Transverse colon (tissue), 4 donors: ENCODE data around the gene ARHGAP44. TPM values are rescaled to one million over a fixed set of nuclear protein-coding genes. Genes with fewer than 3 reads are reported as not detected.

Experiments
- DNase-seq: peaks from one replicate; pipeline ENCODE4 v3.0.0-alpha.2; 2019
- H3K27ac ChIP-seq, 4 donors: fragments of 200-600 bp; sonication (generic); 2 replicates each; pipeline ENCODE4 v1.5.1; 2016 to 2018; ENCODE audit warnings: inconsistent platforms in 4 of 4
- H3K27me3 ChIP-seq: fragments of 200-600 bp; sonication (generic); 2 replicates; pipeline ENCODE4 v1.5.1; 2017; ENCODE audit warnings: inconsistent platforms
- H3K36me3 ChIP-seq, 4 donors: fragments of 200-600 bp; sonication (generic); 2 replicates each; pipeline ENCODE4 v1.5.1; 2017 to 2019; ENCODE audit warnings: inconsistent platforms in 4 of 4
- H3K4me1 ChIP-seq, 4 donors: fragments of 200-600 bp; sonication (generic); 2 replicates each; pipeline ENCODE4 v1.5.1; 2017 to 2020; ENCODE audit warnings: inconsistent platforms in 4 of 4
- H3K4me3 ChIP-seq, 4 donors: fragments of 200-600 bp; sonication (generic); 1 replicate in 1 of 4; 2 replicates in 3 of 4; pipeline versions ENCODE4 v1.5.1 to v1.6.1; 2017 to 2019; ENCODE audit warnings: inconsistent platforms in 4 of 4
- H3K9me3 ChIP-seq, 2 donors: fragments of 200-600 bp; sonication (generic); 2 replicates each; pipeline ENCODE4 v1.5.1; 2017 to 2019; ENCODE audit warnings: inconsistent platforms in 2 of 2
- EP300 ChIP-seq: sonication (generic); formaldehyde crosslinking; IDR thresholded peaks from one replicate; pipeline ENCODE4 v1.6.1; 2017; ENCODE audit warnings: antibody characterized with exemption, low read depth
- POLR2A ChIP-seq: fragments of 450-650 bp; IDR thresholded peaks from one replicate; pipeline ENCODE4 v1.6.1; 2016; ENCODE audit warnings: antibody characterized with exemption, mild to moderate bottlenecking, moderate library complexity
- POLR2AphosphoS5 ChIP-seq, 3 donors: sonication (generic); formaldehyde crosslinking; IDR thresholded peaks; one replicate each; pipeline ENCODE4 v1.6.1; 2016; ENCODE audit warnings: antibody characterized with exemption in 3 of 3
- WGBS, 2 donors: methylation state at CpG; one replicate each; pipeline ENCODE4 v1.1.5; 2018; ENCODE audit warnings: low coverage in 1 of 2; 5-methylcytosine and 5-hydroxymethylcytosine counted together
- in situ Hi-C, 4 donors: fragments of 200-750 bp; cut with MboI; loops; one replicate each; pipeline versions ENCODE4 v1.15.0 to v1.15.1; 2017; ENCODE audit warnings: low sequenced_read_pairs in 3 of 4, low pct_ligation_motif_present in 1 of 4, low pct_unique_long_range_greater_than_20kb in 1 of 4
- intact Hi-C: fragments of 100-400 bp; cut with DNase I; formaldehyde crosslinking; loops from one replicate; pipeline ENCODE4 v1.15.1; 2023; ENCODE audit warnings: low total_unique reads
- total RNA-seq, 4 donors: library from RNA; depleted of rRNA; stranded (reverse); fragments of >200 nt; gene quantifications; one replicate each; pipeline ENCODE4 v1.1.0, GENCODE V29; 2016
- TF ChIP-seq, protein P1 (sequence below), 5 experiments: fragments of 200-600 bp in 3 of 5; fragments of 450-650 bp in 2 of 5; sonication (generic) in 3 of 5; IDR thresholded peaks; 1 replicate in 2 of 5; 2 replicates in 3 of 5; pipeline ENCODE4 v1.5.1; 2016 to 2017; ENCODE audit warnings: antibody characterized with exemption in 5 of 5, inconsistent platforms in 3 of 5, mild to moderate bottlenecking in 2 of 5, moderate library complexity in 1 of 5

The ARHGAP44 gene
- total RNA-seq, 4 donors from 2014 or later = 29.2 to 107 (median 53.9) TPM

DNA sequence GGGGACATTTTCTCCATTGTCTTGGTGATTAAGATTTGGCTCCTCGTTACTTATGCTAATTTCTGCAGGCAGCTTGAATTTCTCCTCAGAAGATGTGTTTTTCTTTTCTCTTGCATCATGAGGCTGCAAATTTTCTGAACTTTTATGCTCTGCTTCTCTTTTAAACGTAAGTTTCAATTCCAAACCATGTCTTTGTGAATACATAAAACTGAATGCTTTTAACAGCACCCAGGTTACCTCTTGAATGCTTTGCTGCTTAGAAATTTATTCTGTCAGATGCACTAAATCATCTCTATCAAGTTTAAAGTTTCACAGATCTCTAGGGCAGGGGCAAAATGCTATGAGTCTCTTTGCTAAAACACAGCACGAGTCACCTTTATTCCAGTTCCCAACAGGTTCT, 19.4 kb downstream of the ARHGAP44 start:
- H3K36me3 ChIP-seq = no peaks in the 10 kb centered on the region
- intact Hi-C loops (no loop called here), in situ Hi-C loops (loop anchor here in 1 of 4 donors (25.0 kb wide), 1 partner anchor 96 kb away; no protein-coding TSS in a partner anchor)
- no peaks in the 10 kb centered on the region for H3K4me1 ChIP-seq
- H3K4me3 ChIP-seq = no peak overlapping the region
- no peak overlapping the region for H3K27ac ChIP-seq
- 88 to 90% methylated on average over 3 of the region's 3 CpGs for WGBS, 2 donors
- no peak for DNase-seq
- no peaks in the 10 kb centered on the region for H3K27me3 ChIP-seq
- peaks cover 0 to 3% of the 10 kb centered on the region in 2 donors for H3K9me3 ChIP-seq
- TF ChIP-seq, protein P1, sequence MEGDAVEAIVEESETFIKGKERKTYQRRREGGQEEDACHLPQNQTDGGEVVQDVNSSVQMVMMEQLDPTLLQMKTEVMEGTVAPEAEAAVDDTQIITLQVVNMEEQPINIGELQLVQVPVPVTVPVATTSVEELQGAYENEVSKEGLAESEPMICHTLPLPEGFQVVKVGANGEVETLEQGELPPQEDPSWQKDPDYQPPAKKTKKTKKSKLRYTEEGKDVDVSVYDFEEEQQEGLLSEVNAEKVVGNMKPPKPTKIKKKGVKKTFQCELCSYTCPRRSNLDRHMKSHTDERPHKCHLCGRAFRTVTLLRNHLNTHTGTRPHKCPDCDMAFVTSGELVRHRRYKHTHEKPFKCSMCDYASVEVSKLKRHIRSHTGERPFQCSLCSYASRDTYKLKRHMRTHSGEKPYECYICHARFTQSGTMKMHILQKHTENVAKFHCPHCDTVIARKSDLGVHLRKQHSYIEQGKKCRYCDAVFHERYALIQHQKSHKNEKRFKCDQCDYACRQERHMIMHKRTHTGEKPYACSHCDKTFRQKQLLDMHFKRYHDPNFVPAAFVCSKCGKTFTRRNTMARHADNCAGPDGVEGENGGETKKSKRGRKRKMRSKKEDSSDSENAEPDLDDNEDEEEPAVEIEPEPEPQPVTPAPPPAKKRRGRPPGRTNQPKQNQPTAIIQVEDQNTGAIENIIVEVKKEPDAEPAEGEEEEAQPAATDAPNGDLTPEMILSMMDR (IDR thresholded peaks at IDR 0.05) = no peak
- TF ChIP-seq POLR2A (no peak), POLR2AphosphoS5 (IDR thresholded peaks at IDR 0.05) (no peak), EP300 (no peak)

DNA sequence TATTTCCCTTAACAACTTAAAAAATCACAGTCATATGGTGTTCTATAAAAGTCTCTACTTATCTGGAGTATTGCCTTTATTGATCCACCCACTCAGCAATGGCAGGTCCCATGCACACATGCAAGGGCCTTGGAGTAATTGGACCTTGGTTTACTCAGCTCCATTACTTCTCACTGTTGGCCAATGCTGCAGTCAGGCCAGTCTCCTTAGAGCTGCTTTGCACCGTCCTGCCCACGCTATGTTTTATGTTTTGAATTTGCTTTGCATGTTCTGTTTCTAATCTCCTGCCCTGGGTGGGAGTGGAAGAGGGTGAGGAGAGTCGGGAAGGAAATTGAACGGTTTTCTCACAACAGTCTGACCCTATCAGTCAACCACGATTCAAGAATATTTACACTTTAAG, 23.6 kb downstream of the ARHGAP44 start:
- DNase-seq = no peak
- 33 to 58% methylated on average over 4 to 5 of the region's 5 CpGs for WGBS, 2 donors
- H3K27ac ChIP-seq = no peak overlapping the region
- no peak overlapping the region for H3K4me3 ChIP-seq
- peaks cover 0 to 24% (median 11%) of the 10 kb centered on the region in 4 donors for H3K4me1 ChIP-seq
- peaks cover 0 to 3% of the 10 kb centered on the region in 2 donors for H3K9me3 ChIP-seq
- H3K27me3 ChIP-seq = no peaks in the 10 kb centered on the region
- no peaks in the 10 kb centered on the region for H3K36me3 ChIP-seq
- TF ChIP-seq POLR2A = no peak
- no peak for TF ChIP-seq POLR2AphosphoS5 (IDR thresholded peaks at IDR 0.05)
- TF ChIP-seq, protein P1 (IDR thresholded peaks at IDR 0.05) = no peak
- no peak for TF ChIP-seq EP300
- intact Hi-C loops = no loop called here
- in situ Hi-C loops = loop anchor here in 1 of 4 donors (25.0 kb wide), 1 partner anchor 101 kb away; no protein-coding TSS in a partner anchor

DNA sequence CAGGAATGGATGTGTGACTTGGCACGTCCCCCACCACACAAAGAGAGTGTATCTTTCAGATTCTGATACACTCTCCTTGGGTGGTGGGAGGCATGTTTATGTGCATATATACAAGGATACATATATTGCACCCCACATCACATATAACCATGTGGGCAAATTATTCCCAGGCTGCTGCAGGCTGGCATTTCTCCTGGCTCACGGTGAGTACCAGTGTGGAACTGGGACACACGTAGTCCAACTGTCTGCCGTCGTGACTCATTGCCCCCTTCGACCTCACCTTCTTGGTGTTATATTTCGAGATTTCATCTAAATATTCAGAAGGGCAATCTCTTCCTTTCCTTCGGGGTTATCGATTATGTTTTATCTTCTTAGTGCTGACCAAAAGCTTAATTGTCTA, 24.4 kb downstream of the ARHGAP44 start:
- no peak for DNase-seq
- TF ChIP-seq POLR2AphosphoS5 (IDR thresholded peaks at IDR 0.05) (no peak), EP300 (no peak), POLR2A (no peak)
- TF ChIP-seq, protein P1 (IDR thresholded peaks at IDR 0.05) = no peak
- Histone ChIP-seq H3K27ac (no peak overlapping the region), H3K4me1 (peaks cover 0 to 24% (median 11%) of the 10 kb centered on the region in 4 donors), H3K36me3 (no peaks in the 10 kb centered on the region), H3K27me3 (no peaks in the 10 kb centered on the region), H3K9me3 (peaks cover 0 to under 1% of the 10 kb centered on the region in 2 donors), H3K4me3 (no peak overlapping the region)
- intact Hi-C loops (no loop called here), in situ Hi-C loops (loop anchor here in 1 of 4 donors (25.0 kb wide), 1 partner anchor 101 kb away; no protein-coding TSS in a partner anchor)
- 86 to 91% methylated on average over 5 to 9 of the region's 9 CpGs for WGBS, 2 donors

DNA sequence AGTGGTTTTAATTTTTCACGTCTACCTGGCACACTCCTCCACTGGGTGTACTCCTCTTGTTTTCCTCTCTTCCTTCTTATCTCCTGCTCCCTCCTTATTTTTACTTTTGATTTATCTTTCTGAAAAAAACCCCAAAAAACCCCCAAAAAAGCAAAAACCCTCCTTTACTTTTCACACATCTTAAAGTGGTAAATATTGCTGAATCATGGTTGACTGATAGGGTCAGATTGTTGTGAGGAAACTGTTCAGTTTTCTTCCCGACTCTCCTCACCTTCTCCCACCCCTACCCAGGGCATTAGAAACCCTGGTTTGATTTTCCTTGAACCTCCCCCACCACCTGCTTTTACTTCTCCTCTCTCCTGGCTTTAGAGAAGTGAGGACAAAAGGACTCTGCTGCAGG, 25.4 kb downstream of the ARHGAP44 start:
- H3K27ac ChIP-seq = peak overlapping the region; percentile 39 to 65 (median 48)
- no peak for TF ChIP-seq EP300
- TF ChIP-seq POLR2A = no peak
- no peak for TF ChIP-seq POLR2AphosphoS5 (IDR thresholded peaks at IDR 0.05)
- TF ChIP-seq, protein P1 (IDR thresholded peaks at IDR 0.05) = no peak
- no peaks in the 10 kb centered on the region for H3K27me3 ChIP-seq
- intact Hi-C loops (no loop called here), in situ Hi-C loops (loop anchor here in 1 of 4 donors (25.0 kb wide), 1 partner anchor 102 kb away; no protein-coding TSS in a partner anchor)
- no peak overlapping the region for H3K4me3 ChIP-seq
- WGBS, 2 donors = 64 to 70% methylated on average over 2 of the region's 2 CpGs
- no peaks in the 10 kb centered on the region for H3K36me3 ChIP-seq
- no peaks in the 10 kb centered on the region for H3K9me3 ChIP-seq
- DNase-seq = no peak
- peaks cover 0 to 24% (median 12%) of the 10 kb centered on the region in 4 donors for H3K4me1 ChIP-seq
